ENCODE measurements around the gene ITGAD. TPM values are rescaled to one million over a fixed set of nuclear protein-coding genes. Genes with fewer than 3 reads are reported as not detected.
A peak's percentile ranks its signal among the peaks of the same experiment; 100 is the strongest.

ITGAD gene
- total RNA-seq, result not detected

- DNase-seq, result no peak
- H3K27me3 Mint-ChIP-seq, result peaks cover 10% of the 10 kb centered on the region
- no peaks in the 10 kb centered on the region for H3K36me3 Mint-ChIP-seq
- CTCF ChIA-PET, result no interaction called here
- H3K27ac Mint-ChIP-seq, result no peak within 1 kb of the TSS
- POLR2A ChIA-PET, result no interaction called here
- no peaks in the 10 kb centered on the region for H3K4me1 Mint-ChIP-seq (ENCODE audit: low read depth)
- intact Hi-C loops (cut with micrococcal nuclease), result no loop called here
- no peak within 1 kb of the TSS for H3K4me3 Mint-ChIP-seq
- H3K9me3 Mint-ChIP-seq, result no peaks in the 10 kb centered on the region
These were observed at the start of gene ITGAD for GRCh38 chr16:31393056-31393455. Gene ITGAD, plus strand, starts transcription at chr16:31393335. Its CDS starts 26 bp downstream, at chr16:31393361.

GRCh38 chr16:31344712-31345111 lies 48.4 kb upstream of the ITGAD start:
- DNase-seq, result peak; percentile 28
- POLR2A ChIA-PET, result no interaction called here
- CTCF ChIA-PET, result no interaction called here
- intact Hi-C loops (cut with micrococcal nuclease), result no loop called here
- H3K36me3 Mint-ChIP-seq, result no peaks in the 10 kb centered on the region
- no peak overlapping the region for H3K27ac Mint-ChIP-seq
- H3K4me3 Mint-ChIP-seq, result no peak overlapping the region
- H3K27me3 Mint-ChIP-seq, result peaks cover 9% of the 10 kb centered on the region
- peaks cover 3% of the 10 kb centered on the region for H3K9me3 Mint-ChIP-seq
- peaks cover 7% of the 10 kb centered on the region for H3K4me1 Mint-ChIP-seq (ENCODE audit: low read depth)

- CTCF ChIA-PET, result no interaction called here
- Mint-ChIP-seq H3K27ac (no peak overlapping the region), H3K27me3 (peaks cover 15% of the 10 kb centered on the region), H3K9me3 (peaks cover 3% of the 10 kb centered on the region), H3K4me3 (no peak overlapping the region), H3K4me1 (ENCODE audit: low read depth) (peaks cover 17% of the 10 kb centered on the region), H3K36me3 (no peaks in the 10 kb centered on the region)
- intact Hi-C loops (cut with micrococcal nuclease), result no loop called here
- POLR2A ChIA-PET, result no interaction called here
- no peak for DNase-seq
These were observed 45.7 kb upstream of the ITGAD start for GRCh38 chr16:31347445-31347844.

GRCh38 chr16:31348579-31348978 lies 44.6 kb upstream of the ITGAD start:
- H3K36me3 Mint-ChIP-seq, result no peaks in the 10 kb centered on the region
- DNase-seq, result no peak
- CTCF ChIA-PET, result no interaction called here
- POLR2A ChIA-PET, result no interaction called here
- intact Hi-C loops (cut with micrococcal nuclease), result no loop called here
- H3K9me3 Mint-ChIP-seq, result no peaks in the 10 kb centered on the region
- H3K27me3 Mint-ChIP-seq, result peaks cover 12% of the 10 kb centered on the region
- no peak overlapping the region for H3K27ac Mint-ChIP-seq
- peaks cover 26% of the 10 kb centered on the region for H3K4me1 Mint-ChIP-seq (ENCODE audit: low read depth)
- H3K4me3 Mint-ChIP-seq, result no peak overlapping the region

- POLR2A ChIA-PET, result no interaction called here
- intact Hi-C loops (cut with micrococcal nuclease), result loop anchor here (5.0 kb wide), 1 partner anchor 148 kb away; the partner anchor contains the start of gene PYCARD
- peak; percentile 58 for DNase-seq
- CTCF ChIA-PET, result interaction anchor here (0.6 to 0.8 kb wide), 2 partner anchors 8 to 65 kb away, joined by 3 read pairs; no protein-coding TSS in a partner anchor
- Mint-ChIP-seq H3K27ac (no peak overlapping the region), H3K9me3 (no peaks in the 10 kb centered on the region), H3K27me3 (peaks cover 12% of the 10 kb centered on the region), H3K36me3 (no peaks in the 10 kb centered on the region), H3K4me1 (ENCODE audit: low read depth) (peaks cover 35% of the 10 kb centered on the region), H3K4me3 (no peak overlapping the region)
These were observed 42.7 kb upstream of the ITGAD start for GRCh38 chr16:31350275-31351005.

- intact Hi-C loops (cut with micrococcal nuclease), result loop anchor here (5.0 kb wide), 1 partner anchor 149 kb away; the partner anchor contains the start of gene PYCARD
- no peak for DNase-seq
- H3K4me3 Mint-ChIP-seq, result no peak overlapping the region
- peak overlapping the region; percentile 87 for H3K27ac Mint-ChIP-seq
- peaks cover 12% of the 10 kb centered on the region for H3K27me3 Mint-ChIP-seq
- POLR2A ChIA-PET, result no interaction called here
- CTCF ChIA-PET, result interaction anchor here (0.6 kb wide), 1 partner anchor 66 kb away, joined by 3 read pairs; no protein-coding TSS in a partner anchor
- H3K4me1 Mint-ChIP-seq (ENCODE audit: low read depth), result peaks cover 35% of the 10 kb centered on the region
- H3K9me3 Mint-ChIP-seq, result no peaks in the 10 kb centered on the region
- no peaks in the 10 kb centered on the region for H3K36me3 Mint-ChIP-seq
These were observed 41.7 kb upstream of the ITGAD start for GRCh38 chr16:31351246-31351941.

GRCh38 chr16:31351942-31352325 lies 41.2 kb upstream of the ITGAD start:
- POLR2A ChIA-PET, result no interaction called here
- intact Hi-C loops (cut with micrococcal nuclease), result loop anchor here (5.0 kb wide), 1 partner anchor 150 kb away; the partner anchor contains the start of gene PYCARD
- Mint-ChIP-seq H3K27ac (peak overlapping the region; percentile 87), H3K9me3 (no peaks in the 10 kb centered on the region), H3K36me3 (no peaks in the 10 kb centered on the region), H3K4me1 (ENCODE audit: low read depth) (peaks cover 35% of the 10 kb centered on the region), H3K4me3 (no peak overlapping the region), H3K27me3 (peaks cover 12% of the 10 kb centered on the region)
- CTCF ChIA-PET, result no interaction called here
- DNase-seq, result peak; percentile 76

GRCh38 chr16:31352376-31353115 lies 40.6 kb upstream of the ITGAD start:
- intact Hi-C loops (cut with micrococcal nuclease), result loop anchor here (5.0 kb wide), 1 partner anchor 150 kb away; the partner anchor contains the start of gene PYCARD
- no peak overlapping the region for H3K4me3 Mint-ChIP-seq
- CTCF ChIA-PET, result interaction anchor here (0.5 kb wide), 1 partner anchor 85 kb away, joined by 3 read pairs; no protein-coding TSS in a partner anchor
- H3K4me1 Mint-ChIP-seq (ENCODE audit: low read depth), result peaks cover 38% of the 10 kb centered on the region
- POLR2A ChIA-PET, result no interaction called here
- H3K36me3 Mint-ChIP-seq, result peaks cover 2% of the 10 kb centered on the region
- H3K9me3 Mint-ChIP-seq, result no peaks in the 10 kb centered on the region
- peak overlapping the region; percentile 87 for H3K27ac Mint-ChIP-seq
- no peak for DNase-seq
- peaks cover 12% of the 10 kb centered on the region for H3K27me3 Mint-ChIP-seq

- Mint-ChIP-seq H3K27me3 (peaks cover 8% of the 10 kb centered on the region), H3K4me3 (peak within 1 kb of the TSS; percentile 65), H3K9me3 (no peaks in the 10 kb centered on the region), H3K36me3 (peaks cover 2% of the 10 kb centered on the region), H3K4me1 (ENCODE audit: low read depth) (peaks cover 42% of the 10 kb centered on the region), H3K27ac (peak within 1 kb of the TSS; percentile 80)
- intact Hi-C loops (cut with micrococcal nuclease), result loop anchor here (1.0 to 5.0 kb wide), 6 partner anchors 32 to 520 kb away; partner anchors contain the start of gene PYCARD
- DNase-seq, result peak; percentile 93
- CTCF ChIA-PET, result interaction anchor here (0.6 kb wide), 1 partner anchor 400 kb away, joined by 3 read pairs; no protein-coding TSS in a partner anchor
- POLR2A ChIA-PET, result no interaction called here
These were observed 38.5 kb upstream of the ITGAD start, which contains the start of gene ITGAX for GRCh38 chr16:31354394-31355291. Gene ITGAX, plus strand, starts transcription at chr16:31355176. Its CDS starts 79 bp downstream, at chr16:31355255.

- Mint-ChIP-seq H3K4me1 (ENCODE audit: low read depth) (peaks cover 41% of the 10 kb centered on the region), H3K4me3 (peak overlapping the region; percentile 65), H3K27ac (peak overlapping the region; percentile 80), H3K9me3 (no peaks in the 10 kb centered on the region), H3K27me3 (peaks cover 3% of the 10 kb centered on the region), H3K36me3 (peaks cover 2% of the 10 kb centered on the region)
- intact Hi-C loops (cut with micrococcal nuclease), result loop anchor here (2.0 kb wide), 3 partner anchors 65 to 519 kb away; no protein-coding TSS in a partner anchor
- no peak for DNase-seq
- CTCF ChIA-PET, result no interaction called here
- POLR2A ChIA-PET, result no interaction called here
These were observed 37.6 kb upstream of the ITGAD start for GRCh38 chr16:31355431-31356100.

Measured in activated CD4-positive, alpha-beta memory T cell treated with anti-CD3 and anti-CD28 coated beads for 36 hours (primary cell).